HG03457 (cell line): ENCODE measurements around the gene EXOC2.
"Not testable (repeated sequence)": the region's sequence is repeated elsewhere in the genome, so short reads cannot be mapped to it uniquely, and the experiment has no call there.

Source experiments
- ATAC-seq: cut with Tn5 transposase; IDR thresholded peaks from one replicate; pipeline ENCODE4 v1.9.1; 2021; ENCODE audit warnings: moderate number of reproducible peaks; ENCODE audit not compliant: unreplicated experiment

The EXOC2 gene

DNA sequence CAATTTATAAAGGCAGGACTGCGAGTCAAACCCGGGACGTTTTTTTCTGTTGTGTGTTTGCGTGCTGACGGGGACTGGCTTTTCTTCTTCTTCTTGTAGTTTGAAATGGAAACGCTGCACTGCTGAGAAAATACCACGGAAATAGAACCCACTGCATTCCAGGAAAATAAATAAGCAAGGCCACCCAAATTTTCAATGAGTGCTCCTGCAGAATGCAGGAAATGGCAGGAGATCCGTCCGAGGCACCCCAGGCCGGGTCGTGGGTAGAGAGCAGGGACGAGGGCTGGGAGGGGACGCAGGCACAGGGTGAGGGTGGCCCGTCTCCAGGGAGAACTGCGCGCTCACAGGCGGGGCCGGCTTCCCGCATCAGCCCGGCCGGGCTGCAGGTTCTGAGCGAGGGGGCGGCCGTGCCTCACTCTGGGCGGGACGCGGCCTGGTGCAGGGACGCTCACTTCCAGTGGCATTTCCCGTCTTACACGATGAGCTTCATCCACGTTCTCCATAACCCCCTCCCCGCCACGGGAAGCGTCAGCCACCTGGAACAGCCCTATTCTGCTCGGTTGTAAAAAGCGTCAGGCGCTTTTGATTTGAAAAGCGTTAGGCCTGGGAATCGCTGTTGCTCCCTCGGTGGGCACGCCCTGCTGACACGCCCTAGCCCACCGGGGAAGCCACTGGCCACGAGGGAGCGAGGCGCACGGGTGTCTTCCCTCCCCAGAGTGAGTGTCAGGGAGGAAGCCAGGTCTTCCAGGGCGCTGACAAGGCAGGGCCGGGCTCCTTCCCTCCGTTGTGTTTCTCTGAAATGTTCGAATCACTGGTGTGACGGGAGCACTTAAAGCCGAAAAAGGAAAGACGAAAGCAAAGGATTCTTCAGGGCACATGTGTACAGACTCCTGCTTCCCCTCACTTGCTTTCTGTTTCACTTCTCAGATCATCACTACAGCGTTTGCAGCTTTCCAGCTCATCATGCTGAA is 17.9 kb upstream of the EXOC2 start:
- peak; percentile 66 for ATAC-seq

DNA sequence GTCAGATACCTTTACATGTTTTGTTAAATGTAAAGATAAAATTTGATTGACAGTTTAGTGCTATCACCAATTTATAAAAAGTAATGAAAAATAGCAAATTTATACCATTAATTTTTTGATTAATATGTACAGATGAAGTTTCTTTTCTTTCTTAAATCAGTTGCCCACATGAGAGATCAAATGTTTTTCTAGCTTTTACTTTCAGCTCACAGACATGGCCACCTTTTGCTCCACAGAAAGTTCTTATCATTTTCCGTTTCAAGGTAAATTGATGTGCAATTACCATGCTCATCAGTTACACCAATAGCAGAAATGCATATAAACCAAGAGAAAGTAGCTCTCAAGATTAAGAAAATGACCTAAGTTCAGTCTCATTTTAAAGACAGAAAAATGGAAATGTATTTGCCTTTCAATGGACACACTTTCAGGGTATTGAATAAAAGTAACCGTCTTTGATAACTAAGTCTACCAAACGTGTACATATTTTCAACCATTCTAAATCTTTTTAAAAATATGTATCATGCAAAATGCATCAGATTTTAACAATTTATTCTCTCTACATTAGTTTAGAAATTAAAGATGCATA is 16.6 kb upstream of the EXOC2 start:
- no peak for ATAC-seq

DNA sequence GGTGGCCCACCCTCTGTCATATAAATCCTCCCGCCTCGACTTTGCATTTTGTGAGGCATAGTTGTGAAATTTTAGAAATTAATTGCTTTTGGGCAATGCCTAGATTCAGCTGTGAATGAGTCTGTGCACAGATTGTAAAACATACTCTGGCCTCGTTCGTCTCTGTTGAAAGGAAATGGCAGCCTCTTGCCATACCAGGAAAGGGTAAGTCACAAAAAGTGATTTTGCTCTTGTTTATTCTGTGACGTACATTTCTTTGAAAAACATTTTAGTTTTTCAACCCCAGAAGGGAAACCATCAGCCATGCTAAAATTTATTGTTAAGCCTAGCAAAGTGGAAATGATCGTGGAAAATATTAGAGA is 15.3 kb upstream of the EXOC2 start:
- no peak for ATAC-seq

DNA sequence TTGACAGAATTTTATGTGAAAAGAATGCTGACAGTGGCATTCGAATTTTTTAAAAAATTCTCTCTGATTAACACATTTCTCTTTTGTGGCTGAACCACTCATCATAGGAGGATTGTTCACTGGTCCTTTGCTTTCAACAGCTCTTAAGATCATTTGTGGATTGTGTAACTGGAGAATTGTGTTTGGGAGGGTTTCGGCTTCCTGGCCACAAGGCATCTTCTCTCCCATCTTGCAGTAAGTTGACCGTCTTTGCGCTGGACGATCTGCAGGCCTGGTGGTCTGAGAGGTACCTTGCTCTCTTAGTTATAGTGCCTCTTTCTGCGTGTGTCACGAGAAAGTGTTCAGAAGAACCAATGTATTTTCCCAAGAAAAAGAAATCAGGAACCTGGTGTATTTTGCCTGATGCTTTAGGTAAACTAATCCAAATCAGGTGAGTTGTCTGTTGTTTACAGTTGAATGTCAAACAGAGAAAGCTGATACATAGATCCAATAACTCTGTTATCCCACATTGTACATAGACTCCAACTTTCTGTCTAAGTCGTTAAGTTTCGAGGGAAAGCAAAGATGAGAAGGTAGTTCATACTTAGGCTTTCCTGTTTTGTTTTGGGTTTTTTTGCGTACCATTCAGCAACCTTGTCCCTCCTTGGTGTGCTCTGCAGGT is 14.8 kb upstream of the EXOC2 start:
- ATAC-seq = no peak

DNA sequence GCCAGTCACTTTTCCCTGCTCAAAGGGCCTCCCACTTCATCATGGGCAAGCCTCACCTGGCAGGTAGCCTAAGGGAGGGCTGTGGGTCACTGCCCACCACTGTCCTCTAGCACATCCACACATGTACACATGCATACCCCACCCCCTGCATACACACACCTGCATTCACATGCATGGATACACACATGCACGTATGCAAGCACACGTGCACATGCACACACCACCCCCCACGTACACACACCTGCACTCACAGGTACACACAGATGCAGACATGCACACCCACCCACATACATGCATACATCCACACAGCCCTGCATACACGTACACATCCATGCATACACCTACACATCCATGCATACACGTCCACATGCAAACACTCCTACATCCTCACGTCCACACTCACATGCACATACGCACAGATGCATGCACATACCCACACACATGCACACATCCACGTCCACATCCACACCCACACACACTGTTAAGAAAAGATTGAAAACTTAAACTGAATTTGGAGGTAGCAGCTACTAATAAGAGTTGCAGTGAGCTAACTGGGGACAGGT is 14.0 kb upstream of the EXOC2 start:
- no peak for ATAC-seq

DNA sequence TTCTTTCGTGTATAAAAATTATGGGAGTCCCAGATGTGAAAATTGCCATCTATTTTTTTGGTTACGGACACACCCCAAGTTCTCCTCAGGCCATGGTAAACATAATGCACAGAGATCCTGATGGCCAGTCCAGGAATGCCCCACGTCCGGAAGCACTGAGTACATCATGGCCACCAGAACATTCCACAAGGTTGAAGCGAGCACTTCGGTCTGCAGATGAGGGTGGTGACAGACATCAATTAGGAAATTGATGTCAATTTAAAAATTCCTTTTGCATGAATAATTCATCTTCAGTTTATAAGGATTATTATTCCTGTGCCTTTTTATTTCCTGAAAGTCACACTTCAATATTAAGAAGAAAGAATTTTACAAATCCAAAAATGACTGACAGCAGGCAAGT is 13.2 kb upstream of the EXOC2 start:
- no peak for ATAC-seq

DNA sequence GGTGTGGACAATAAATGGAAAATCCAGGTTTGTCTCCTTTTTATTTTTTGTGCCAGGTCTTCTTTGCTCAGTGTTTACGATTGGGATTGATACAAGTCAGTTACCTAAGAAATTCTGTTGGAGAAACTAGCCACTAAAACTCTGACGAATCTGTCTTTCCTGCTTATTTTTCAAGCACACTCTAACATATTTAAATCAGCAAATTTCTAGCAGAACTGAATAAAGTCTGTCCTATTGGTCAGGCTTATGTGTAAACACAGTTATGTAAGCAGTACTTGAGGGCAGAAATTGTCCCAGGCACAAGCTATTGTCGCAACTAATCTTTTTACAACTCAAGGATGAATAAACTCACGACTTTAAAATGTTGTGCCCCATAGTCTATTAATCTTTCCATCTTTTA is 12.1 kb upstream of the EXOC2 start:
- no peak for ATAC-seq

DNA sequence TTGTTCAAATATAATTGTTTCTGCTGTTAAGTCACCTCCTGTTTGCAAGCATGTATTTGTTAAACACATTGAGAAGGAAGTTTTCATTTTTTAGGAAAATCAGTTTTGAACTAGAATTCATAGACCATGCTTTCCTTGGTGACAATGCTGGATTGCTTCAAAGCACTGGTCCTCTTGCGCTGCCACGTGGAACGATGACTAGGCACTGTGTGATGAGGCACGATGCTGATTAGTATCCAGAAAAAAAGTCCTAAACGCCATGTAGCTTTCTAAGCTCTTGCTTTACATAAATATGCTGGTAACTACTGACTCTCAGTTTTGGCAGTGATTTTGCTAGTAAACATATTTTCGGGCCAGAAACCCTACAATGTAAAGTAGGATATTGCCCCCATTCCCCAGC is 11.1 kb upstream of the EXOC2 start:
- ATAC-seq = no peak

DNA sequence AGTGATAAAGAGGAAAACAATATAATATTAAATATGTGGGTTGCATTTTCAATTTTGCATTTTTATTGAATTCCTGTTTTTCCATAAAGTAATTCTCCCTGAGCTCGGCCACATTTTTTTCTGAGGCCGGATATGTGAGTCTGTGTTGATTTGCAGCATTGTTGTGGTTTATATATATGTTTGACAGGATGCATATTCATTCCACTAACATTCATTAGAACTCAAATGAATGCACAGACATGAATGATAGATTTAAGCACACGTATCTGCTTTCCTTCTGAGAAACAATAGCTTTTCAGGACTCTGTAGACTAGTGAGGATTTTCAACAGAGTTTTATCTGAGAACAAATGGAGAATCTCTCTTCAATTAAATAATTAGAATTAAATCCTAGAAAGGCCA is 10.6 kb upstream of the EXOC2 start:
- no peak for ATAC-seq

DNA sequence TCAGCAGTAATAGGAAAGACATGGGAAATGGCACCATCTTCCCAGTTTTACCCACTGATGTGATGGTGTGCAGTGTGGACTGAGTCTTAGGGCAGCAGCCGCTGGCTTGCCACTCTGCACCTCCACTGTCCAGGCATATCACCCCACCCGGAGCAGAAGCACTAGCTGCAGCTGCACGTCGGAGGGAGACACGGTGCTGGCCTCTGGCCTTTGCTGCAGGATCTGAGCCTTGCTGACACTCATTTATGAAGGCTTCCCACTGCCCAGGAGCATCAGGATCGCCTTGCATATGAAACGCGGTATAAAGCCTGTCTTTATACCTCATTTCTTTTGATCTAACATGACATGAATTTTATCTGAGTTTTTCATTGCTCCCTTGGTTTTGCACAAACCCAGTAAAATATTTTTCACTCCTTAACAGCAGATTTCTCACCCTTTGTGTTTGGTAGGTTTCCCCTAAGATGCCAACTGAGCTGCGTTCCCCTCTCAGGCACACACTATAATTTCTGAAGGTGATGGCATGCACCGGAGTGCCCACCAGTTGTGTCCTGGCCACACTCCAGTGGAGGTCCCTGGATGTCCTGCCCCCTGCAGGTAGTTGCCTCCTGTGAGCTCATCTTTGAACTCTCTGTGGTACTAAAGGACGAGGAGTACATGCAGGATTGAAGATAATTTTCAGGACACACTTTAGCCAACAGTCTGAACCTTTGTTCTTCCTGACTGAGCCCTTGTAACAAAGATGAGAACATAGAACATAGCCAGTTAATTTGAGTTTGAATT is 9.0 kb upstream of the EXOC2 start:
- ATAC-seq = no peak

DNA sequence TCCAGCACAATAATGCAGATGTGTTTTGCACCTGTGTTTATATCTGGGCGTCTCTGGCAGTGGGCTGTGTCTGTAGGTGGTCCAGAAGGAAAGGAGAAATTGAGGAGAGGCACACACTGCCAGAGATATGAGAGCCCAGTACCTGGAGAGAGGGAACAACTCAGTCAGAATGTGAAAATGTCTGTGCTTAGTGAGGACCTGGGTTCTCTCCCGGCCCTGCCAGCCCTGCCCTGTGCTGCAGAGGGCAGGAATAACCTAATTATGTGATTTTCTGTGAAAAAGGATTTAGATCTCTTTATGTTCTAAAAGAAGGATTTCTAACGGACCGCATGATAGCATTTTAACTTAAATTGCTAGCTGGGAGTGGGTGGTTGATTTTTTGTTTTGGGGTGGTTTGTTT is 8.3 kb upstream of the EXOC2 start:
- ATAC-seq = no peak

DNA sequence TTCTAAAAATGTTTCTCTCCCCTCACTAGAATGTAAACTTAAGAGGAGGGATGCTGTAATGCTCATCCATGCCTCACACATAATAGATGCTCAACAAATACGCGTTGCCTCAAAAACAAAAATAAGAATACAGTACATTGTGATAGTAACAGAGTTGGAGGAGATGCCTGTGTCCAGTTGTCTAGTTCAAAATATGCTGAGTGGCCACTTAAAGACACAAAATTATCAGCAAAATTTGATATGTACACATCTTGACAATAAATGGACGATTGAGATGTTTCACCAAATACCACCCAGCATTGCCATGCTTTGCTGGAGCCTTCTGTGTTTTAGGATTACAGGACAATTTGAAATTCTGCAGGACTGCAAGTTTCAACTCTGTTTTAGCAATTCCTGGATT is 7.6 kb upstream of the EXOC2 start:
- ATAC-seq = no peak

DNA sequence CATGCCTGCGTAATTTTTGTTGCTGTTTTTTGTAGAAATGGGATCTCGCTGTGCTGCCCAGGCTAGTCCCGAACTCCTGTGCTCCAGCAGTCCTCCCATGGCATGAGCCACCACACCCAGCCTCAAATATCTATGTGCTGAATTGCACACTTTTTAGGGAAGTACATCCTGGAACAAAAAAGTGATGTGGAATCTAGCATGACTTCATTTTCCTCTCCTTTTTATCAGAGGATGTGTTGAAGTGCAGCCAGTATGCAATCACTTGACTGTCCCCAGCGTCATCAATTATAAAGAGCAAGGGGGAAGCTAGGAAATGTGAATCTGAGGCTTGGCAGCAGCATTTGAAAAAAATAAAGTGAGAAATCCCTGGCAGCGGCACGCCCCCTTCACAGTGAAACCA is 6.4 kb upstream of the EXOC2 start:
- no peak for ATAC-seq

DNA sequence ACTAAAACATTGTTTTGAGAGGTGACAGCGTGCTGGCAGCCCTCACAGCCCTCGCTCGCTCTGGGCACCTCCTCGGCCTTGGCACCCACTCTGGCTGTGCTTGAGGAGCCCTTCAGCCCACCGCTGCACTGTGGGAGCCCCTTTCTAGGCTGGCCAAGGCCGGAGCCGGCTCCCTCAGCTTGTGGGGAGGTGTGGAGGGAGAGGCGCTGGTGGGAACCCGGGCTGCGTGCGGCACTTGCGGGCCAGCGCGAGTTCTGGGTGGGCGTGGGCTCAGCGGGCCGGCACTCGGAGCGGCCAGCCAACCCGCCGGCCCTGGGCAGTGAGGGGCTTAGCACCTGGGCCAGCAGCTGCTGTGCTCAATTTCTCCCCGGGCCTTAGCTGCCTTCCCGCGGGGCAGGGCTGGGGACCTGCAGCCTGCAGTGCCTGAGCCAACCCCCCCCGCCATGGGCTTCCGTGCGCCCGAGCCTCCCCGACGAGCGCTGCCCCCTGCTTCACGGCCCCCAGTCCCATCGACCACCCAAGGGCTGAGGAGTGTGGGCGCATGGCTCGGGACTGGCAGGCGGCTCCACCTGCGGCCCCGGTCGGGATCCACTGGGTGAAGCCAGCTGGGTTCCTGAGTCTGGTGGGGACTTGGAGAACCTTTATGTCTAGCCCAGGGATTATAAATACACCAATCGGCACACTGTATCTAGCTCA is 1.6 kb upstream of the EXOC2 start:
- not testable (repeated sequence) for ATAC-seq

DNA sequence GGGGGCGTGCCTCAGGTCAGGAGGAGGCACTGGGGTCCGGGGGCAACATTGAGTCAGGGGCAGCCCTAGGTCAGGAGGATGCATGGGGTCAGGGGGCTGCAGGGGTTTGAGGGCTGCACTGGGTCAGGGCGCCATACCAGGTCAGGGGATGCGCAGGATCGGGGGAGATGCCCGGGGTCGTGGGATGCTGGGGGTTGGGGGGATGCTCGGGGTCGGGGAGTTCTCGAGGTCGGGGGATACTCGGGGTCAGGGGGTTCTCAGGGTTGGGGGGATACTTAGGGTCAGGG is 727 bp upstream of the EXOC2 start:
- no peak for ATAC-seq

DNA sequence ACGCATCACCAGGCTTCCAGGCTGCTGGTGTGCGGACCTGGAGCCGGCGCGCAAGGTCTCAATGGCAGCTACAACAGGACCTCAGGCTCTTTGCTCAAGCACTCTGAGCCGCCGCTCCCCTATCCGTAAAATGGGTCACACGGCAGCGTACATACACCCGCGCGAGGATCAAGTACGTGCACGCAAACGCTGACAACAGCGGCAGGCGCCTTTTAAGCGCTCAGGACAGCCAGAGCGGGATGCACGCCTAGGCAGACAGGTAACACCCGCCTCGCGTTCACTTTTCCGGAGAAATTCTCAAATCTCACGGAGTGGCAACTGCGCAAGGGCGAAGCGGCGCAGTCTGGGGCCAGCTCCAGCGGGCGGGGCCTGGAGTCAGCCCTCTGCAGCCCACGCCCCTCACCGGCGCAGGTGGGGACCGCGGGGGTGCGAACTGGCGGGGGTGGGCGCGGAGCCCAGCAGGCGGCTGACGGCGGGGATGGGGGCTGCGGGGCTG is 535 bp downstream of the EXOC2 start:
- ATAC-seq = peak; percentile 60

DNA sequence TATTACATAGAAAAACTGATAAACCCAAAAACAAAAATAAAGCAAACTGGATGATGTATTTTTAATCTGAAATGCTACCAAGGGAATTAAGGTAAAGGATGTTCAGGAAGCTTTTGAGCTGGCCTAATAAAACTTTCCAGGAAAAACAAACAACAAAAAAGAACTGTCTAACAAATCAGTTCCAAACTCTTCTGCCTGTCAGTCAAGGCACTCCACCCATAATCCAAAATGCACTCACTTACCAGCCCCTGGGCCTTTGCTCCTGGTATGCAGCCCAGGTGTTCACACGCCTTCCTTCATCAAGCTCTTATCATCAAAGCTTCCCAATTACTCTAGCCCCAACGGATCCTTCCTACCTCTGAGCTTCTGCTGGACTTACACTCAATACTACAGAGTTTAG is 3.7 kb downstream of the EXOC2 start:
- ATAC-seq = no peak

DNA sequence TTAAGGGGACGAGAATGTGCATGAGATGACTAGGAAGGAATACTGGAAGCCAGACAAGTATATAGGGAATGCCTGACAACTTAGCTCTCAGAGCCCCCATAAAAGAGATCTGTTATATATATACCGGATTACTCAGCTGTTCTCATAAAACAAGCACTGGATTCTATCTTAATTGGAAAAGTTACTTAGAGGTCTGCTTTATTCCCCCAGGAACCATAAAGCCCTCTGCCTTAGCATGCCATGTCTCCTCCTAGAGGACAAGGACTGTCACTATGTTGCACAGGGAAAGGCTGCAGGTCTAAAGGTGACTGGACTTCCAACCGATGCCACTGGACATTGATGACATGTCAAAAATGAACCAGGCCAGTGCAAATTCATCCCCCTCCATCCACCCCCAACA is 6.4 kb downstream of the EXOC2 start:
- no peak for ATAC-seq

DNA sequence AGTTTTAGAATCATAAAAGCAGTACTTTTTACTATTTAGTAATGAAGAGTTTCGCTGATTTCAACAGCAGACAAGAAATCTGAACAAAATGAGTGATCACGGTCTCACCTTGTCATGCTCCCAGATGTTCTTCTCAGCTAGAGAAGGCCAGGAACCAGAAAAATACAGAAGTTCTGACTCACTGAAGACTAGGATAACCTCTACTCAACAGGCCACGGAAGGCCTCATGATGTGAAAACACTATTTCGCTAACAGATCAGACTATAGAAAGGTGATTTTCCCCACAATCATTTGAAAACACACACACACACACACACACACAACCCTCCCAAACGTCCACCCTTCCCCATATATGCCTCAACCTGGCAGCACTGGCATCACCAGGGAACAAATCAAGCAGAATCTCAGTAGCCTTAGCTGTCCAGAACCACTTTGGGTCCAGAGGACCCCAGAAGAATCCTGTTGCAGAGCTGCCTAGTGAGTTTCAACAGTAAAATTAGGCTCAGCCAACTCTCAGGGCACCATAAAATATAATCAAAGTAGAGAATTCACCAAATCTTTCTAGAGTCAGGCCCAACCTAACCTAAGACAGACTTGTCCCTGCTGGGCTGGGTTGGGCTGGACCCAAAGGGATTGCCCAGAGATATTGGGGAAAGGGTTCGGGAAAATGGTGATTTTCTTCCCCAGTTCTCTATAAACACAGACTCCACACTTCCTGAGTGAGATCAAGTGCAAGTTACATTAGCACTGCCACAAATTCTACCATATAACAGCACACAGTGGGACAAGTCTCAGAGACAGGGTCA is 7.9 kb downstream of the EXOC2 start:
- ATAC-seq = peak; percentile 64
